ENCODE results near the gene CYSRT1. TPM values are rescaled to one million over a fixed set of nuclear protein-coding genes. Genes with fewer than 3 reads are reported as not detected.

The CYSRT1 gene
- polyA plus RNA-seq, 1 donor (not counting 4 experiments of a cell fraction or from before 2014, with no cell fraction given) = 0.80 TPM

DNA sequence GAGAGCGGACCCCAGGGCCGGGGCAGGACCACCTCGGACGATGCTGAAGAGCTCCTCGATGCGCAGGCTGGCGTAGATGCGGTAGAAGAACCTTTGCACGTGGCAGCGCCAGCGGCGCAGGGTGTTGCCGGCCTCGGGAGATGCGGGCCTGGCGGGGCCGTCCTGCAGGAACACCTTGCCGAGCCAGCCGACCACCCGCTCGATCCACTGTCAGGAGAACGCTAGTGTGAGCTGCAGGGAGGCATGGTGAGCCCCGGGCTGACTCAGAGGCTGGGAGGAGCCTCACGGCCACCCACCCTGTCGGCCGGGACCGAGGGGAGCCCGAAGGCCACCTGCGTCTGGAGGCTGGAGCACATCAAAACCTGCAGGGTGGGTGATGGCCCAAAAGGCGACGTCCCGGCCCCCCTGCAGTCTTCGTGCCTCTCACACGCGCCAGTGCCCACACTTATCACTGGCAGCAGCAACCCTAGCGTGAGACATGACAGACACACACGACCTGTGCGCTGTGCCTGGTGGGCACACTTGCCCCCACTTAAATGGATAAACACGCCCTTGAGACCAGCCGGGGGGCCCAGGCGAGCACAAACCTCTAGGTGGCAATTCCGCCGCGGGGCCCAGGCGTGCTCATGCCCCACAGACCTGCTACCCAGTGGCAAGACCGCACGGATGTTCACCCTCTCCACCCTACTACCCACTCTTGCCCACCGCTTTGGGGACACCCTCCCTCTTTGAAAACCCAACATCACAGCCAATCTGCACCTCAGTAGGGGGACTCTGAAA lies 39.9 kb upstream of the CYSRT1 start:
- H3K4me2 ChIP-seq (ENCODE audit: control insufficient read depth, extremely low read depth, insufficient read depth, low read depth, low read length) = no peak overlapping the region
- TF ChIP-seq EZH2 (IDR thresholded peaks at IDR 0.05; ENCODE audit: low read length) = no peak
- TF ChIP-seq, protein P1, sequence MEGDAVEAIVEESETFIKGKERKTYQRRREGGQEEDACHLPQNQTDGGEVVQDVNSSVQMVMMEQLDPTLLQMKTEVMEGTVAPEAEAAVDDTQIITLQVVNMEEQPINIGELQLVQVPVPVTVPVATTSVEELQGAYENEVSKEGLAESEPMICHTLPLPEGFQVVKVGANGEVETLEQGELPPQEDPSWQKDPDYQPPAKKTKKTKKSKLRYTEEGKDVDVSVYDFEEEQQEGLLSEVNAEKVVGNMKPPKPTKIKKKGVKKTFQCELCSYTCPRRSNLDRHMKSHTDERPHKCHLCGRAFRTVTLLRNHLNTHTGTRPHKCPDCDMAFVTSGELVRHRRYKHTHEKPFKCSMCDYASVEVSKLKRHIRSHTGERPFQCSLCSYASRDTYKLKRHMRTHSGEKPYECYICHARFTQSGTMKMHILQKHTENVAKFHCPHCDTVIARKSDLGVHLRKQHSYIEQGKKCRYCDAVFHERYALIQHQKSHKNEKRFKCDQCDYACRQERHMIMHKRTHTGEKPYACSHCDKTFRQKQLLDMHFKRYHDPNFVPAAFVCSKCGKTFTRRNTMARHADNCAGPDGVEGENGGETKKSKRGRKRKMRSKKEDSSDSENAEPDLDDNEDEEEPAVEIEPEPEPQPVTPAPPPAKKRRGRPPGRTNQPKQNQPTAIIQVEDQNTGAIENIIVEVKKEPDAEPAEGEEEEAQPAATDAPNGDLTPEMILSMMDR (optimal IDR thresholded peaks at IDR 0.05 in 1 of 3, IDR thresholded peaks at IDR 0.05 in 1 of 3, conservative IDR thresholded peaks at IDR 0.05 in 1 of 3; ENCODE audit: extremely low read depth in 1 of 3, insufficient read depth in 2 of 3, low read length in 3 of 3) = no peak
- H3K9me3 ChIP-seq (ENCODE audit: control insufficient read depth, low read depth, low read length) = no peaks in the 10 kb centered on the region
- H3K9ac ChIP-seq (ENCODE audit: control insufficient read depth, extremely low read depth, insufficient read depth, low read length) = no peak overlapping the region
- peaks cover 37% of the 10 kb centered on the region for H3K79me2 ChIP-seq (ENCODE audit: control insufficient read depth, insufficient read depth, low read length)
- H3K4me1 ChIP-seq (ENCODE audit: control insufficient read depth, extremely low read depth, insufficient read depth, low read length) = peaks cover 22% of the 10 kb centered on the region
- DNase-seq (ENCODE audit: low read depth, low spot score) (no peak), FAIRE-seq (no peak)
- H4K20me1 ChIP-seq (ENCODE audit: control insufficient read depth, extremely low read depth, insufficient read depth, low read length) = no peaks in the 10 kb centered on the region
- peaks cover 19 to 21% of the 10 kb centered on the region in 2 experiments for H3K36me3 ChIP-seq (ENCODE audit: control insufficient read depth in 2 of 2, extremely low read depth in 1 of 2, insufficient read depth in 2 of 2, low read length in 2 of 2)
- no peak overlapping the region for H2AFZ ChIP-seq (ENCODE audit: control insufficient read depth, low read length)
- H3K4me3 ChIP-seq (ENCODE audit: control insufficient read depth in 2 of 3, extremely low read depth in 1 of 3, insufficient read depth in 2 of 3, low read depth in 1 of 3, low read length in 3 of 3) = no peak overlapping the region
- no peak overlapping the region for H3K27ac ChIP-seq (ENCODE audit: control insufficient read depth, insufficient read depth, low read length)
- H3K9me1 ChIP-seq (ENCODE audit: control insufficient read depth, extremely low read depth, insufficient read depth, low read length) = no peaks in the 10 kb centered on the region
- no peaks in the 10 kb centered on the region for H3K27me3 ChIP-seq (ENCODE audit: control insufficient read depth, extremely low read depth, insufficient read depth, low read length)
- dilution Hi-C loops (cut with MboI; ENCODE audit: extremely low pct_ligation_motif_present, low sequenced_read_pairs) = no loop called here

DNA sequence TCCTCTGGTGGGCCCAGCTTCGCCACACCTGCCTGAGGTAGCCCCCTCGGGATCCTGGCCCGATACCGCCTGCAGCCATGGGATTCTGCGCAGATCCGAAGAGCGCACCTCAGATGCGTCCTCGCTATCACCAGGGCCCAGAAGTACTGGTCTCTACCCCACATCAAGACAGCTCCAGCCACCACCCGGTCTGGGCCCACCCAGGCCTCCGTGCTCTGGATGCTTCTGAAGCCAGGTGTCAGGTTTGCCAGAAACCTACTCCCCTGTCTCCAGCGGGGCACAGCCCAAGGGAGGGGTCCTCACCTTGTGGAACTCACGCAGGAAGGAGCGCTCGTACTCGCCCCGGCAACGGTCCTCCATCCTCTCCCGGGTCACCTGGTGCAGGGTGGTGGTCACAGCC lies 39.1 kb upstream of the CYSRT1 start:
- Histone ChIP-seq H3K27ac (ENCODE audit: control insufficient read depth, insufficient read depth, low read length) (no peak overlapping the region), H3K4me2 (ENCODE audit: control insufficient read depth, extremely low read depth, insufficient read depth, low read depth, low read length) (no peak overlapping the region), H3K4me1 (ENCODE audit: control insufficient read depth, extremely low read depth, insufficient read depth, low read length) (peaks cover 23% of the 10 kb centered on the region), H3K4me3 (ENCODE audit: control insufficient read depth in 2 of 3, extremely low read depth in 1 of 3, insufficient read depth in 2 of 3, low read depth in 1 of 3, low read length in 3 of 3) (no peak overlapping the region), H3K9me3 (ENCODE audit: control insufficient read depth, low read depth, low read length) (no peaks in the 10 kb centered on the region), H4K20me1 (ENCODE audit: control insufficient read depth, extremely low read depth, insufficient read depth, low read length) (no peaks in the 10 kb centered on the region), H3K27me3 (ENCODE audit: control insufficient read depth, extremely low read depth, insufficient read depth, low read length) (no peaks in the 10 kb centered on the region), H3K36me3 (ENCODE audit: control insufficient read depth in 2 of 2, extremely low read depth in 1 of 2, insufficient read depth in 2 of 2, low read length in 2 of 2) (peaks cover 24 to 25% of the 10 kb centered on the region in 2 experiments), H3K79me2 (ENCODE audit: control insufficient read depth, insufficient read depth, low read length) (peaks cover 45% of the 10 kb centered on the region), H3K9ac (ENCODE audit: control insufficient read depth, extremely low read depth, insufficient read depth, low read length) (no peak overlapping the region), H3K9me1 (ENCODE audit: control insufficient read depth, extremely low read depth, insufficient read depth, low read length) (no peaks in the 10 kb centered on the region), H2AFZ (ENCODE audit: control insufficient read depth, low read length) (no peak overlapping the region)
- no peak for FAIRE-seq
- TF ChIP-seq EZH2 (IDR thresholded peaks at IDR 0.05; ENCODE audit: low read length) = no peak
- TF ChIP-seq, protein P1 (optimal IDR thresholded peaks at IDR 0.05 in 1 of 3, IDR thresholded peaks at IDR 0.05 in 1 of 3, conservative IDR thresholded peaks at IDR 0.05 in 1 of 3; ENCODE audit: extremely low read depth in 1 of 3, insufficient read depth in 2 of 3, low read length in 3 of 3) = no peak
- dilution Hi-C loops (cut with MboI; ENCODE audit: extremely low pct_ligation_motif_present, low sequenced_read_pairs) = no loop called here
- DNase-seq (ENCODE audit: low read depth, low spot score) = no peak
